Measurements from ENCODE around the gene USHBP1. TPM values are rescaled to one million over a fixed set of nuclear protein-coding genes. Genes with fewer than 3 reads are reported as not detected.

The USHBP1 gene
- total RNA-seq, 1 donor from 2014 or later, result not detected

DNA sequence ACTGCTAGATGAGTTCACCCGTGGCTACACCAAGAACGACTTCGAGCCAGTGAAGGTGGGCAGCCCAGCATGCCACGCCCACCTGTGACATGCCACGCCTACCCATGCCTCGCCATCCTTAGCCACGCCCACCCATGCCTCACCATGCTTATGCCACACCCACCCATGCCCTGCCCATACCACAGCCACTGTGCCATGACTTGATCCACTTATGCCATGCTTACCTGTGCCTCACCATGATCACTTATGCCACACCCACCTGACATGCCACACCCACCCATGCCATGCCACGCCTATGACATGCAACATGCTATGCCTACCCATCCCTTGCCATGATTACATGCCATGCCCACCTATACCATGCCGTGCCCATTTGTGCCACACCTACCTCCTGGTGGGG, 62.3 kb downstream of the USHBP1 start:
- Mint-ChIP-seq H3K4me3 (no peak overlapping the region), H3K27me3 (ENCODE audit: low read depth) (no peaks in the 10 kb centered on the region), H3K36me3 (peaks cover 48% of the 10 kb centered on the region), H3K27ac (no peak overlapping the region), H3K9me3 (no peaks in the 10 kb centered on the region), H3K4me1 (no peaks in the 10 kb centered on the region)
- TF ChIP-seq CTCF (IDR thresholded peaks at IDR 0.05; ENCODE audit: unreplicated experiment), result no peak
- DNase-seq (ENCODE audit: low spot score in 2 of 2, unreplicated experiment in 2 of 2), result no peak

DNA sequence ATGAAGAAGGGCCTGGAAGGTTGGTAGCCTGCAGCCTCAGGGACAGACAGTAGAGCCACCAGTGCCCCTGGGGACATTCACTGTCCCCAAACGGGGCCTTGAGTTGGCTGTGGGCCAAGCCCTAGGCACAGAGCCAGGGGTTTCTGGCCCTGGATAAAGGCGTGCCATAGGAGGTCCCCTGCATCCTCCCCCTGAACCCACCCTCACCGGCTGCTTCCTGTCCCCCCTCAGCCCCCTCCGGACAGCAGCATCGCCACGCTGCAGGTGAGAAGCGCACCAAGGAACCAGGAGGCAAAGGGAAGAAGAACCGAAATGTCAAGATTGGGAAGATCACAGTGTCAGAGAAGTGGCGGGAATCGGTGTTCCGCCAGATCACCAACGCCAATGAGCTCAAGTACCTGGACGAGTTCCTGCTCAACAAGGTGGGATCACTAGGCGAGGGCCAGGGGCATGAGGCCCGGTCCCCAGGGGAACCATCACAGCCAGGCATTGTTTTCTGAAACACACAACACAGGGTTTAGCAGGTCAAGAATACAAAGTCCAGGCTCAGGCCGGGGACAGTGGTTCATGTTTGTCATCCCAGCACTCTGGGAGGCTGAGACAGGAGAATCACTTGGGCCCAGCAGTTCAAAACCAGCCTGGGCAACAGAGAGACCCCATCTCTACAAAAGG, 64.0 kb downstream of the USHBP1 start:
- no peak overlapping the region for H3K27ac Mint-ChIP-seq
- no peaks in the 10 kb centered on the region for H3K4me1 Mint-ChIP-seq
- no peak overlapping the region for H3K4me3 Mint-ChIP-seq
- no peaks in the 10 kb centered on the region for H3K27me3 Mint-ChIP-seq (ENCODE audit: low read depth)
- no peak for TF ChIP-seq CTCF (IDR thresholded peaks at IDR 0.05; ENCODE audit: unreplicated experiment)
- H3K36me3 Mint-ChIP-seq, result peaks cover 55% of the 10 kb centered on the region
- H3K9me3 Mint-ChIP-seq, result no peaks in the 10 kb centered on the region
- DNase-seq (ENCODE audit: low spot score in 2 of 2, unreplicated experiment in 2 of 2), result no peak

Other genes with a start within 250 kb of the USHBP1 start
- gene CPAMD8, start 237.9 kb downstream of the USHBP1 start, total RNA-seq, result 38.8 to 43.0 TPM (median 40.9 TPM) in 3 replicates
- gene HAUS8, start 189.3 kb downstream of the USHBP1 start, total RNA-seq, result 11.9 to 14.7 TPM (median 13.3 TPM) in 3 replicates
- gene MYO9B, start 189.0 kb downstream of the USHBP1 start, total RNA-seq, result 86.0 to 90.8 TPM (median 87.7 TPM) in 3 replicates
- gene USE1, start 49.4 kb downstream of the USHBP1 start, total RNA-seq, result 24.4 to 26.0 TPM (median 25.8 TPM) in 3 replicates
- 14.3 to 19.2 TPM (median 16.2 TPM) in 3 replicates for gene OCEL1, start 38.5 kb downstream of the USHBP1 start, total RNA-seq
- 59.1 to 61.8 TPM (median 61.2 TPM) in 3 replicates for gene NR2F6, start 18.8 kb downstream of the USHBP1 start, total RNA-seq
- 91.6 to 98.6 TPM (median 92.2 TPM) in 3 replicates for gene BABAM1, start 2.7 kb upstream of the USHBP1 start, total RNA-seq
- gene ANKLE1, start 17.2 kb upstream of the USHBP1 start, total RNA-seq, result 3.6 to 4.1 TPM (median 3.7 TPM) in 3 replicates
- gene ABHD8, start 38.7 kb upstream of the USHBP1 start, total RNA-seq, result 25.4 to 26.4 TPM (median 26.1 TPM) in 3 replicates
- 47.7 to 51.0 TPM (median 50.1 TPM) in 3 replicates for gene MRPL34, start 41.1 kb upstream of the USHBP1 start, total RNA-seq
- gene DDA1, start 44.8 kb upstream of the USHBP1 start, total RNA-seq, result 37.3 to 39.6 TPM (median 38.3 TPM) in 3 replicates
- 42.1 to 43.7 TPM (median 43.5 TPM) in 3 replicates for gene ANO8, start 70.1 kb upstream of the USHBP1 start, total RNA-seq
- gene GTPBP3, start 72.8 kb upstream of the USHBP1 start, total RNA-seq, result 42.5 to 47.0 TPM (median 45.0 TPM) in 3 replicates
- 0.93 to 1.1 TPM (median 0.94 TPM) in 3 replicates for gene PLVAP, start 112.6 kb upstream of the USHBP1 start, total RNA-seq
- 8.7 to 11.9 TPM (median 10.9 TPM) in 3 replicates for gene CCDC194, start 129.5 kb upstream of the USHBP1 start, total RNA-seq
- gene BST2, start 140.9 kb upstream of the USHBP1 start, total RNA-seq, result 326 to 362 TPM (median 360 TPM) in 3 replicates
- gene MVB12A, start 155.3 kb upstream of the USHBP1 start, total RNA-seq, result 53.5 to 57.2 TPM (median 54.5 TPM) in 3 replicates
- gene TMEM221, start 183.9 kb upstream of the USHBP1 start, total RNA-seq, result 4.8 to 6.0 TPM (median 5.1 TPM) in 3 replicates
- not detected in 3 replicates for gene NXNL1, start 196.2 kb upstream of the USHBP1 start, total RNA-seq
- 25.1 to 27.5 TPM (median 26.0 TPM) in 3 replicates for gene SLC27A1, start 205.8 kb upstream of the USHBP1 start, total RNA-seq
- gene PGLS, start 246.9 kb upstream of the USHBP1 start, total RNA-seq, result 100.0 to 106 TPM (median 104 TPM) in 3 replicates

Data from mesothelial cell of epicardium (in vitro differentiated cells).